Endodermal cell (in vitro differentiated cells): Measurements from ENCODE around the gene COA8. TPM values are rescaled to one million over a fixed set of nuclear protein-coding genes. Genes with fewer than 3 reads are reported as not detected.
A peak's percentile ranks its signal among the peaks of the same experiment; 100 is the strongest.

Experiments used
- DNase-seq: peaks from one replicate; pipeline ENCODE4 v3.0.0-alpha.2; 2017
- H3K27ac ChIP-seq: 2 replicates; pipeline ENCODE4 v1.5.1; 2013; ENCODE audit warnings: mild to moderate bottlenecking, low read depth, low read length, moderate library complexity
- H3K27me3 ChIP-seq: 2 replicates; pipeline ENCODE4 v1.6.1; 2013; ENCODE audit warnings: mild to moderate bottlenecking, low read length, moderate library complexity; ENCODE audit not compliant: insufficient read depth, control insufficient read depth, poor library complexity, severe bottlenecking
- H3K36me3 ChIP-seq: 2 replicates; pipeline ENCODE4 v1.7.0; 2013; ENCODE audit warnings: mild to moderate bottlenecking, low read length, moderate library complexity; ENCODE audit not compliant: control insufficient read depth, insufficient read depth
- H3K4me1 ChIP-seq: one replicate; pipeline ENCODE4 v1.7.0; 2013; ENCODE audit warnings: low read length; ENCODE audit not compliant: control insufficient read depth, insufficient read depth
- H3K4me3 ChIP-seq: 2 replicates; pipeline ENCODE4 v1.5.1; 2013; ENCODE audit warnings: mild to moderate bottlenecking, low read length, moderate library complexity
- H3K9ac ChIP-seq: 2 replicates; pipeline ENCODE4 v1.6.1; 2013; ENCODE audit warnings: mild to moderate bottlenecking, low read length, moderate library complexity; ENCODE audit not compliant: poor library complexity, severe bottlenecking; ENCODE audit errors: extremely low read depth
- H3K9me3 ChIP-seq: 2 replicates; pipeline ENCODE4 v1.6.1; 2013; ENCODE audit warnings: mild to moderate bottlenecking, low read length, moderate library complexity; ENCODE audit not compliant: control insufficient read depth
- H3K27ac Mint-ChIP-seq: 2 replicates; pipeline ENCODE4 v1.8.0; 2020; ENCODE audit warnings: mixed read lengths
- H3K27me3 Mint-ChIP-seq: 2 replicates; pipeline ENCODE4 v1.8.0; 2021; ENCODE audit warnings: mild to moderate bottlenecking, mixed read lengths; ENCODE audit not compliant: insufficient read depth
- H3K36me3 Mint-ChIP-seq: 2 replicates; pipeline ENCODE4 v1.8.0; 2020; ENCODE audit warnings: low read depth, mixed read lengths
- H3K4me1 Mint-ChIP-seq: 2 replicates; pipeline ENCODE4 v1.8.0; 2020; ENCODE audit warnings: mixed read lengths
- H3K4me3 Mint-ChIP-seq: 2 replicates; pipeline ENCODE4 v1.8.0; 2020; ENCODE audit warnings: mild to moderate bottlenecking, moderate library complexity, mixed read lengths
- H3K9me3 Mint-ChIP-seq: 2 replicates; pipeline ENCODE4 v1.8.0; 2020; ENCODE audit warnings: mild to moderate bottlenecking, mixed read lengths
- WGBS, 2 experiments: methylation state at CpG; one replicate each; pipeline versions ENCODE4 v1.1.5 to v1.1.7; 2013; ENCODE audit warnings: missing lambda C conversion rate in 2 of 2, mixed read lengths in 1 of 2; ENCODE audit not compliant: insufficient coverage in 1 of 2, insufficient read length in 1 of 2; 5-methylcytosine and 5-hydroxymethylcytosine counted together
- total RNA-seq, 2 donors: library from RNA; stranded (reverse); fragmentation: NEBNext Ultra II Directional in 1 of 2; extraction: Animal tissue kit (Norgen Biotek cat#: 25700) in 1 of 2; gene quantifications; 2 replicates in 1 of 2; 3 replicates in 1 of 2; pipeline ENCODE4 v1.2.1, GENCODE V29; 2021
- TF ChIP-seq, protein P1 (sequence below): fragments of 200-600 bp; sonication (generic); conservative IDR thresholded peaks from 2 replicates; pipeline ENCODE4 v1.5.0; 2021; ENCODE audit warnings: antibody characterized with exemption, mild to moderate bottlenecking

The COA8 gene
- total RNA-seq, 2 donors from 2014 or later = 30.1 to 39.8 TPM

DNA sequence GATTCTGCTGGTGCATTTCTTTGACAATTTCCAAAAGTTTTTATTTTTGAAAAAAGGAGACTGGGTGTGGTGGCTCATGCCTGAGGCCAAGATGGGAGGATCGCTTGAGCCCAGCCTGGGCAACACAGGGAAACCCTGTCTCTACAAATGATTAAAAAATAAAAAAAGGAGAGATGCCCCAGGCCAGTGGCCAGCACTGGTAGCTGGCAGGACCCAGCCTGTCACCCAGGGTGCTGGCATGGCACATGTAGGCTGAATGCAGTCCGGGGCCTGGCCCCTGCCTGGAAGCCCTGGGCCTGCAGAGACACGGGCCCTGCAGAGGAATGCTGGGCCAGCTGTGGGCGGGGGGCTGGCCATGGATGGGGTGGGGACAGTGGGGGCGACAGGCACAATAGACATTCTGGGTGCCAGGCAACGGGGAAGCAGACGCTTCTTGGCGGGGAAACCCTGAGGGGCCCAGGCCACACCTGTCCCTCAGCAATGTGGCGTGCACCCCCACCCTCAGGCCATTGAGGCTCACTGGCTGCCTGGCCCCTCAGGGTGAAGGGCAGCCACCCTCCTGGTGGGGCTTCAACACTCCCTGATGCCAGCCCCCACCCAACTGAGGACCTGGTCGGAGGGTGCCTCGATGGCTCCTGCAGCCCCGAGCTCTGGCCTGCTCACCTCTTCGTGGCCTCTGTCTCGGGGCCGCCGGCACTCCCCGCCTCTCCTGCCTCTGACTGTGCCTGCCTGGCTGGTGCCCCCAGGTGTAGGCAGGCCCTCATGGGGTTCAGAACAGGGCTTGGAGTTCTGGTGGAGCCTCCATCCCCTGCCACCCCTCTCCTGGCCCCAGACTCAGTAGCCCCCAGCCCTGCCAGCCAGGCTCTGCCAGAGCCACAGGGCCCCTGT lies 21.7 kb upstream of the COA8 start:
- no peaks in the 10 kb centered on the region for H3K27me3 ChIP-seq
- Mint-ChIP-seq H3K9me3 (no peaks in the 10 kb centered on the region), H3K27ac (no peak overlapping the region), H3K36me3 (no peaks in the 10 kb centered on the region), H3K27me3 (peaks cover 3% of the 10 kb centered on the region), H3K4me1 (no peaks in the 10 kb centered on the region), H3K4me3 (no peak overlapping the region)
- peaks cover 11% of the 10 kb centered on the region for H3K4me1 ChIP-seq
- peak overlapping the region; percentile 100 for H3K27ac ChIP-seq
- H3K9ac ChIP-seq = no peak overlapping the region
- WGBS, 2 experiments = 83 to 88% methylated on average over 13 to 16 of the region's 17 CpGs
- no peaks in the 10 kb centered on the region for H3K9me3 ChIP-seq
- H3K36me3 ChIP-seq = no peaks in the 10 kb centered on the region
- H3K4me3 ChIP-seq = no peak overlapping the region
- TF ChIP-seq, protein P1, sequence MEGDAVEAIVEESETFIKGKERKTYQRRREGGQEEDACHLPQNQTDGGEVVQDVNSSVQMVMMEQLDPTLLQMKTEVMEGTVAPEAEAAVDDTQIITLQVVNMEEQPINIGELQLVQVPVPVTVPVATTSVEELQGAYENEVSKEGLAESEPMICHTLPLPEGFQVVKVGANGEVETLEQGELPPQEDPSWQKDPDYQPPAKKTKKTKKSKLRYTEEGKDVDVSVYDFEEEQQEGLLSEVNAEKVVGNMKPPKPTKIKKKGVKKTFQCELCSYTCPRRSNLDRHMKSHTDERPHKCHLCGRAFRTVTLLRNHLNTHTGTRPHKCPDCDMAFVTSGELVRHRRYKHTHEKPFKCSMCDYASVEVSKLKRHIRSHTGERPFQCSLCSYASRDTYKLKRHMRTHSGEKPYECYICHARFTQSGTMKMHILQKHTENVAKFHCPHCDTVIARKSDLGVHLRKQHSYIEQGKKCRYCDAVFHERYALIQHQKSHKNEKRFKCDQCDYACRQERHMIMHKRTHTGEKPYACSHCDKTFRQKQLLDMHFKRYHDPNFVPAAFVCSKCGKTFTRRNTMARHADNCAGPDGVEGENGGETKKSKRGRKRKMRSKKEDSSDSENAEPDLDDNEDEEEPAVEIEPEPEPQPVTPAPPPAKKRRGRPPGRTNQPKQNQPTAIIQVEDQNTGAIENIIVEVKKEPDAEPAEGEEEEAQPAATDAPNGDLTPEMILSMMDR = no peak
- DNase-seq = no peak

DNA sequence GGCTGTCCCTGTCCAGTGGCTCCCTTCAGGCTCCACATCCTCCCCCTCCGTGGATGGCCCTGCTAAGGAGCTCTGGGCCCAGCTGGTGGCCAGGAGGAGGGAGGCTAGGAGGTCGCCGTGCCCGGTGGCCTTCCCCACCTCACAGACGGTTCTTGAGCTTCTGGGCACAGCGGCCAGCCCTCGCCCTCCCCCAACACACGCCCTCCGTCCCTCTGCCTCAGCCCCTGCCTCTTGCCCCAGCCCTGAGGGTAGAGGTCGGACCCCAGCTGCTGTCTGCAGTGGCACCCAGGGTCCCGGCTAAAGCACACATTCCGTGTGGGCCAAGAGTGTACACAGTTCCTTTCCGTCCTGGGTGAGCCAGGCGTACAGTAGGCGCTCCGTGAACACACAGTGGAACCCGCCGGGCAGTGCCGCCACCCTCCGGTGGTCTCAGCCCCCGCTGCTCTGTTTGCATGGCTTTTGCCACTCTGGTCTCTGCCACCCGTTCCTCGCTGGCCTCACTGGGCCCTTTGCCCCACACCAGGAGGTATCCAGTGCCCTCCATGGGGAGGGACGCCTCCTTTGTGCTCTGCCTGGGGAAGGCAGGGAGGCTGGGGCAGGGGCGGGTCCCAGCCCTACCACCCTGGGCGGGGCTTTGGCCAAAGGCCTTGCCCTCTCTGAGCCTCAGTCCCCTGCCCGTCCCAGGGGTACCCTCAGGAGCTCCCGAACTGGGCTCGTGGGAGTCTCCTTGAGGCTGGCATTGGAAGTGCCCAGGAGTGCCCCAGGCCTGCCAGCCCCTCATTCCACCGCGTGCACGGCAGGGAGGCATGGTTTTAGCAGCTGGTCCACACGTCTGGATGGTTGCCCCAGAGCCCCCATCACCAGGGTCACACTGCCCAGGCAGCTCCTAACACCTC lies 20.8 kb upstream of the COA8 start:
- no peak overlapping the region for H3K4me3 ChIP-seq
- peaks cover 3% of the 10 kb centered on the region for H3K27me3 Mint-ChIP-seq
- H3K4me1 ChIP-seq = peaks cover 11% of the 10 kb centered on the region
- H3K27ac ChIP-seq = peak overlapping the region; percentile 100
- 79% methylated on average over 17 to 33 of the region's 33 CpGs for WGBS, 2 experiments
- H3K27ac Mint-ChIP-seq = peak overlapping the region; percentile 17
- H3K9ac ChIP-seq = peak overlapping the region; percentile 47
- DNase-seq = no peak
- H3K9me3 Mint-ChIP-seq = no peaks in the 10 kb centered on the region
- no peaks in the 10 kb centered on the region for H3K36me3 ChIP-seq
- H3K36me3 Mint-ChIP-seq = no peaks in the 10 kb centered on the region
- H3K27me3 ChIP-seq = no peaks in the 10 kb centered on the region
- TF ChIP-seq, protein P1 = peak; percentile 22
- no peaks in the 10 kb centered on the region for H3K9me3 ChIP-seq
- H3K4me3 Mint-ChIP-seq = no peak overlapping the region
- no peaks in the 10 kb centered on the region for H3K4me1 Mint-ChIP-seq

DNA sequence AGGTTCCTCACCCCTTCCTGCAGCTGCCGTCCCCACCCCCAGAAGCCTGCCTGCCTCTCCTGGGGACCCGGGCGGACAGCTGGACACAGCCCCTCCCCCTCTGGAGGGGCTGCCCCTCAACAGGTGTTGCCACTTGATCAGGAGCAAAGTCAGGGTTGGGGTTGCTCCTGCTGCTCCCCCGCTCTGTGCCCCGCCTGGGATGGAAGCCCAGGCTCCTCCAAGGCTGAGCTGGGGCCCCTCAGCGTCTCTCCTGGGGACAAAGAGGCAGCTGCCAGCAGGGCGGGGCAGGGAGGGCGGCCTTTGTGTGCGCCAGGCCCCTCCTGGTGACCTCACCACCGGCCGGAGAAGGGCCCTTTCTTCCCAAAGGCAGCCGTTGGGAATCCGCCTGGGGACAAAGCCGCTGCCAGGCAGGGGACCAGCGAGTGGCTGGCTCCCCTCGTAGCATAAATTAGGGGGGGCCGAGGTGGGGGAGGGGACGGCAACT lies 20.1 kb upstream of the COA8 start:
- Mint-ChIP-seq H3K27ac (peak overlapping the region; percentile 80), H3K4me1 (no peaks in the 10 kb centered on the region), H3K9me3 (no peaks in the 10 kb centered on the region), H3K4me3 (no peak overlapping the region), H3K36me3 (no peaks in the 10 kb centered on the region), H3K27me3 (peaks cover 3% of the 10 kb centered on the region)
- 19 to 31% methylated on average over 11 to 18 of the region's 18 CpGs for WGBS, 2 experiments
- no peaks in the 10 kb centered on the region for H3K9me3 ChIP-seq
- H3K27ac ChIP-seq = peak overlapping the region; percentile 100
- no peaks in the 10 kb centered on the region for H3K36me3 ChIP-seq
- H3K27me3 ChIP-seq = no peaks in the 10 kb centered on the region
- peak; percentile 93 for DNase-seq
- TF ChIP-seq, protein P1 = peak; percentile 2
- H3K4me1 ChIP-seq = peaks cover 11% of the 10 kb centered on the region
- no peak overlapping the region for H3K4me3 ChIP-seq
- peak overlapping the region; percentile 47 for H3K9ac ChIP-seq
